NT2/D1 (cell line): ENCODE results near the gene ETS1.

Experiments
- SUZ12 ChIP-seq: IDR thresholded peaks from 2 replicates; pipeline ENCODE4 v1.6.1; 2011; ENCODE audit not compliant: insufficient read length, insufficient read depth; ENCODE audit errors: extremely low read depth
- YY1 ChIP-seq: IDR thresholded peaks from 2 replicates; pipeline ENCODE4 v1.6.1; 2011; ENCODE audit not compliant: insufficient read length, insufficient read depth
- ZNF274 ChIP-seq: IDR thresholded peaks from 2 replicates; pipeline ENCODE4 v1.6.1; 2011; ENCODE audit warnings: mild to moderate bottlenecking, low read depth, low read length

GRCh38 chr11:128621601-128622501 is 34.5 kb upstream of the ETS1 start:
- TF ChIP-seq SUZ12 (no peak), YY1 (no peak), ZNF274 (no peak)
